GM03348 (cell line): ENCODE measurements around the gene ATP2C1.
A peak's percentile ranks its signal among the peaks of the same experiment; 100 is the strongest.
"Not testable (repeated sequence)": the region's sequence is repeated elsewhere in the genome, so short reads cannot be mapped to it uniquely, and the experiment has no call there.

Experiments
- DNase-seq: peaks from one replicate; pipeline ENCODE4 v3.0.0; 2012; ENCODE audit warnings: low spot score

The ATP2C1 gene

GRCh38 chr3:130939753-130940152 is 45.9 kb downstream of the ATP2C1 start:
- DNase-seq: peak; percentile 11

GRCh38 chr3:130941793-130942192 is 47.9 kb downstream of the ATP2C1 start:
- DNase-seq: no peak

- DNase-seq: no peak
Observed at GRCh38 chr3:130946882-130947281, 53.0 kb downstream of the ATP2C1 start.

DNA sequence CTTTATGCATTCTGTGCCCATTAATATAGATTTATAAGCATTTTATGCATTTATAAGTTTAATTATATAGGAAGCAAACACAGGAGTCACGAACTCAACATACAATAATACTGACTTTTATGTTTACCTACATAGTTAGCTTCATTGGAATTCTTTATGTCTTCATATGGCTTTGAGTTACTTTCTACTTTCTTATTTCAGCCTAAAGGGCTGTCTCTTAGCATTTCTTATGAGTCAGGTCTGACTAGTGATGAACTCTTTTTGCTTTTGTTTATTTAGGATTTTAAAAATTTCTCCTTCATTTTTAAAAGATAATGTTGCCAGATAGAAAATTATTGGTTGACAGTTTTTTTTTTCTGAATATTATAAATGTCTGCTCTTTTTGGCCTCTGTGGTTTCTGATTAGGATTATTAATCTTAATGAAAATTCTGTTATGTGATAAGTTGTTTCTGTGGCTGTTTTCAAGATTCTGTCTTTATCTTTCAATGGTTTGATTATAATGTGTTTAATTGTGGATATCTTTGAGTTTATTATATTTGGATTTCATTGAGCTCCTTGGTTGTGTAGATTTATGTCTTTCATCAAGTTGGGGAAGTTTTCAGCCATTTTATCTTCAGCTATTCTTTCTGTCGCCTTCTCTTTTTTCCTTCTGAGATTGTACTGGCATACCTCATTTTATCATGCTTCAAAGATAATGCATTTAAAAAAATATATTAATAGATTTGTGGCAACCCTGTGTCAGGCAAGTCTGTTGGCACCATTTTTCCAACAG is 54.3 kb downstream of the ATP2C1 start:
- DNase-seq: no peak

DNA sequence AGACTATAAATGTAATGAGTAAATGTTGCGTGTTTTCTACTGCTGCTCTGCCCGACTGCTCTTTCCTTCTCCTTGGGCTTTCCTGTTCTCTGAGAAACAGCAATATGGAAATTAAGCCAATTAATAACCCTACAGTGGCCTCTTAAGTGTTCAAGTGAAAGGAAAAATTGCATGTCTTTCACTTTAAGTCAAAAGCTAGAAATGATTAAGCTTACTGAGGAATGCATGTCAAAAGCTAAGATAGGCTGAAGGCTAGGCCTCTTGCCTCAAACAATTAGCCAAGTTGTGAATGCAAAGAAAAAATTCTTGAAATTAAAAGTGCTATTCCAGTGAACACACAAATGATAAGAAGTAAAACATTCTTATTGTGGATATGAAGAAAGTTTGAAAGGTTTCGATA is 55.0 kb downstream of the ATP2C1 start:
- no peak for DNase-seq

GRCh38 chr3:130950124-130950523 is 56.2 kb downstream of the ATP2C1 start:
- DNase-seq: no peak

GRCh38 chr3:130950641-130951040 is 56.8 kb downstream of the ATP2C1 start:
- peak; percentile 35 for DNase-seq

- no peak for DNase-seq
Observed at GRCh38 chr3:130955481-130955880, 61.6 kb downstream of the ATP2C1 start.

GRCh38 chr3:130956281-130956680 is 62.4 kb downstream of the ATP2C1 start:
- no peak for DNase-seq

DNA sequence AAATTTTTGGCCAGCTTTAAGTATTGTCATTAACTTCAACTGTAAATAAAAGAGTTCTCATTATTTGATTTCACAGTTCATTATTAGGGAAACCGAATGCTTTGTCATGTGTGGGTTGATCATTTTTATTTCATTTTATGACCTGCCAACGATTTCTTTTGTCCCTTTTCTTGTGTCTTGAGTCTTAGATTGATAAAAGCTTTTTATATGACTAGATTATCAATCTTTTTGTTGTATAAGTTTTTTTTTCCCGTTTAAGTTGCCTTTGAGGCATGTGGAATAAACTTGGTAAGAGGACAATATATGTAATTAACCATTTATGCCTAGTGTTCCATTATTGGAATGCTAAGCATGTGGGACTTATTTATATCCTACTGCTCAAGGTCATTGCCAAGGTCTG is 62.8 kb downstream of the ATP2C1 start:
- no peak for DNase-seq

DNA sequence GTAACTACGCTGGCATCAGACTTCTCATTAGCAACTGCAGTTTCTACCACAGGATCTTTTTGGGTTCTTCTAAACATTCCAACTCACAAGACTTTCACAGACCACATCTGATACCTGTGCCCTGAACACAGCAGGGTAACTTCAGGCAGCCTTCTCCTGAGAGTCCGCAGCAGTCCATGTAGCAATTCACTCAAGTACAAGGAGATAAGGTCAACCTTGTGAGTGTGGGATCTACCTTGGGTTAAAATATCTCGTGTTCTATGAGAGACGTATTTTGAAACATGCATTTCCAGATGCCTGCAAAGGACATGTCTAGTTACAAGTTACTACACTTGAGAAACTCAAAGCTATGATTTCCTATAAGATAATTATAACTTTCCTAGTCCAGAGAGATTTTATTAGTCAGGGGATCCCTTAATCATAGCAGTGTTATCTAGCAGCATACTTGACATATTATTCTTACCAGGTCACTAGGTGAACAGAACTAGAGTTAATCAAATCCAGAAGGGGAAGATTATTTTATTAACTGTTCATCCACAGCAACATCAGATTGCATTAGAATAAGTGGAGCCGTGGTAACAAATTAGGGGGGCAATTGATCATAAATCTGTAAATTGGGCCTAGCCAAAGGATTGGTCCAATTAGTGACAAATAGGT is 66.4 kb downstream of the ATP2C1 start:
- DNase-seq: peak; percentile 7

DNA sequence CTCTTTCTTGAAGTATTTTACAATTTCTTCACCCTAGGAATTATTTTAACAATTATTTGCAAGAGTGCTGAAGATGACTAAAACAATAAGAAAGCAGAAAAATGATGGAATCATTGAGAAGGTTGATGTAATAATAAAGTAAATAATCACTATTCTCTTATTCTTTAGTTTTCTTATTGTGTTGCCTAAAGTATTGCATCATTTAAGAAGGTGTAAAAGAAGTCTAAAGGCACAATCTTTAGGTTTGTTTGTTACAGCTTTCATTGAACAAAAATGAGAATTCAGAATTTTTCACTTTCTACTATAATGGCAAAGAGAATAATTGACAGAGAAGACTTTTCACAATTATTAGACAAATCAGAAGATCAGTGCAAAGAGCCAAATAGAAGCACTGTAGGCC is 67.6 kb downstream of the ATP2C1 start:
- DNase-seq: no peak

DNA sequence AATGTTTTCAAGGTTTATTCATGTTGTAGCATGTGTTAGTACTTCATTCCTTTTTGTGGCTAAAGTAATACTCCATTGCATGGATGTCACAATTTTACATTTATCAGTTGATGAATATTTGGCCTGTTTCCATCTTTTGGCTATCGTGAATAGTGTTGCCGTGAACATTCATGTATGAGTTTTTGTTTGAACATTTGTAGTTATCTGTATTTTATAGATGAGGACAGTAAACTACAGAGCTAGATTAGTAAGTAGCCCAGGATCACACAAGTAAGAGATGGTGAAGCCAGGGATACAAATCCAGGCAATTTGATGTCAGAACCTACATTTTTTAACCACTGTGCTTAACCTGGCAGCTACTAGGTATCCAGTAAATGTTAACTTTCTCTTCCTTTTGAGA is 69.6 kb downstream of the ATP2C1 start:
- no peak for DNase-seq

GRCh38 chr3:130963878-130964277 is 70.0 kb downstream of the ATP2C1 start:
- peak; percentile 54 for DNase-seq

DNA sequence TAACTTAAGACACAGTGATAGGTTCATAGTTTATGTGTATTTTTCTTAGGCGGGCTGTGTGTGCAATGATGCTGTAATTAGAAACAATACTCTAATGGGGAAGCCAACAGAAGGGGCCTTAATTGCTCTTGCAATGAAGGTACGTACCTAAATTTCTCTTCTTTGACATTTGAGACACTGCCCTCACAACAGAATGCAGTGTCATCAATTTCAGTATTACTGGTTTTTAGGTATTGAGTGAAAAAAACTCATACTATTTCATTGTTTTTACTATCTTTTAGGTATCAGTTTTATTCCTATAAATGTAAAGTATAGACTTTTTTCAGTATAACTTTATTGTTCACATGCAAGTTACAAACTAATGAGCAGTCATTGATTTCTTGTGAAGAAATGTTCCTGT is 73.4 kb downstream of the ATP2C1 start:
- no peak for DNase-seq

GRCh38 chr3:130968221-130968620 is 74.3 kb downstream of the ATP2C1 start:
- no peak for DNase-seq

DNA sequence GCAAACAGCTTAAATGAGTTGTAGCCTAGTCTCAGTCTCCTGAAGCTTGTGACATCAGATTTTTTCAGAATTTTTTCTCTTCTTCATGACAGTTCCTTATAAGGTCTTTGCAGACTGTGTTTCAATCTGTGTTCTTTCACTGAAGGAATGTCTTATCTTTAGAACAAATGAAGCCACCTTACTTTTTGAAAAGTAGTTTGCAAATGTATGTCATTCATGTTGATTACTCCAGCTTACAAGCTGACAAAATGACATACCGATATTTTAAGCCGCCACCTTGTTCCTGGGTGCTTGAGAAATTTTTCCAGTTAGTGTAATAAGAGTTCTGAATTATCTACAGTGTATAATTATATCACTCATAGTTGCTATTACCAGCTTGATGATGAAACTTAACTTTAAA is 75.7 kb downstream of the ATP2C1 start:
- DNase-seq: no peak

GRCh38 chr3:130971208-130971607 is 77.3 kb downstream of the ATP2C1 start:
- no peak for DNase-seq

- not testable (repeated sequence) for DNase-seq
Observed at GRCh38 chr3:130972592-130972991, 78.7 kb downstream of the ATP2C1 start.

DNA sequence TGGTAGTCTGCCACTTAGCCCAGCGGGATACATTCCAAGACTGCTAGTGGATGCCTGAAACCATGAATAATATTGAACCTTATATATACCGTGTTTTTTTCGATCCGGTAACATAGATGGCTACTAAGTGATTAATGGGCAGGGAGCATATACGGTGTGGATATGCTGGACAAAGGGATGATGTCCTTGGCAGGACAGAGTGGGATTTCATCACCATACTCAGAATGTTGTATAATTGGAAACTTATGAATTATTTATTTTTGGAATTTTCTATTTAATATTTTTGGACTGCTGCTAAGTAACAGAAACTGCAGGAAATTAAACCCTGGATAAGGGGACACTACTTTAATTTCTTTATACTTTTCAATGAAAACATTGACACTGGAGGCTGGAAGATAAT is 79.5 kb downstream of the ATP2C1 start:
- no peak for DNase-seq

DNA sequence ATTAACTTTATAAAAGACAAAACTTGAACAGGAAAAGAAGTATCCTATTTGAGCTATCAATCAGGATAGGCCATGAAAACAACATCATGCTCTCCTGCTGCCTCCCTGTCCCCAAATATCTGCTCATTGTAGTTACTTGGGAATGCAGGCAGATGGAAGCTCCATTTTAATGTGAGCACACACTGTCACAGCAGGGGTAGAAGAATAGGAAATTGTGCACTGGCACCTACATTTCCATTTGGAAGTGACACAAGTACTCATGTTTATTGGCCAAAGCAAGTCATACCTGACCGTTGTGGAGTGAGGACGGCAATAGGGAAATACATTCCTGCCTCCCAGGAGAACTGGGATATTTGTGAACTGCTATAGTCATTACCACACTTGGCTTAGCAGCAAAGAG is 80.3 kb downstream of the ATP2C1 start:
- DNase-seq: no peak

DNA sequence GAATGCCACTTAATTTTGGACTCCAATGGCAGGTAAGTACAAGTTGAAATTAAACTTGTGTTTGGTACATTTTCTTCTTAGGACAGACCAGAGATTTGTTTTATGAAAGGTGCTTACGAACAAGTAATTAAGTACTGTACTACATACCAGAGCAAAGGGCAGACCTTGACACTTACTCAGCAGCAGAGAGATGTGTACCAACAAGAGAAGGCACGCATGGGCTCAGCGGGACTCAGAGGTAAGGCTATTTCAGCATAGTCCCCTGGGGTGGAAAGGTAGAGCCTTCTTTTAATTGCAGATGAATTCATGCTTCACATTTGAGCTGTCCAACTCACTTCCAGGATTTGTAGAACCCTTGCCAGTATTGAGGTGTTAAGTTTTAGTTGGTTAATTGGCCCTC is 81.4 kb downstream of the ATP2C1 start:
- DNase-seq: no peak

GRCh38 chr3:130976706-130977105 is 82.8 kb downstream of the ATP2C1 start:
- DNase-seq: no peak

DNA sequence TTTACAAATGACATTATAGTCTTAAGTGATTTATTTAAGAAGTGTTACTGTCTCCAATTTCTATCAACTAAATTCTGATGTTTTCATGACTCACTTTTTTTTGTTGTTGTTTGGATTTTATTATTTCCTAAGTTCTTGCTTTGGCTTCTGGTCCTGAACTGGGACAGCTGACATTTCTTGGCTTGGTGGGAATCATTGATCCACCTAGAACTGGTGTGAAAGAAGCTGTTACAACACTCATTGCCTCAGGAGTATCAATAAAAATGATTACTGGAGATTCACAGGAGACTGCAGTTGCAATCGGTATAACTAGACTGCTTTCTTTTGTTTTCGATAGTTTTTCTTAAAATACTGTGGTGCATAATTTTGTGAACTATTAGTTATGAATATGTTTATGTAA is 85.2 kb downstream of the ATP2C1 start:
- no peak for DNase-seq
